ENCODE results near the gene OR2C3. TPM values are rescaled to one million over a fixed set of nuclear protein-coding genes. Genes with fewer than 3 reads are reported as not detected.

OR2C3 gene
- total RNA-seq, 1 donor from 2014 or later, result not detected

- H3K4me1 Mint-ChIP-seq (ENCODE audit: low read depth), result no peaks in the 10 kb centered on the region
- H3K27ac Mint-ChIP-seq, result no peak overlapping the region
- no peaks in the 10 kb centered on the region for H3K27me3 Mint-ChIP-seq
- no peak overlapping the region for H3K4me3 Mint-ChIP-seq (ENCODE audit: low read depth)
- DNase-seq (ENCODE audit: low spot score, unreplicated experiment), result no peak
- H3K36me3 Mint-ChIP-seq (ENCODE audit: insufficient read depth), result no peaks in the 10 kb centered on the region
- TF ChIP-seq CTCF (IDR thresholded peaks at IDR 0.05; ENCODE audit: unreplicated experiment), result no peak
- no peaks in the 10 kb centered on the region for H3K9me3 Mint-ChIP-seq (ENCODE audit: low read depth)
Observed at GRCh38 chr1:247538561-247538960, 2.3 kb upstream of the OR2C3 start.

- Mint-ChIP-seq H3K36me3 (ENCODE audit: insufficient read depth) (no peaks in the 10 kb centered on the region), H3K27ac (no peak overlapping the region), H3K4me1 (ENCODE audit: low read depth) (no peaks in the 10 kb centered on the region), H3K4me3 (ENCODE audit: low read depth) (no peak overlapping the region), H3K27me3 (no peaks in the 10 kb centered on the region), H3K9me3 (ENCODE audit: low read depth) (no peaks in the 10 kb centered on the region)
- no peak for DNase-seq (ENCODE audit: low spot score, unreplicated experiment)
- no peak for TF ChIP-seq CTCF (IDR thresholded peaks at IDR 0.05; ENCODE audit: unreplicated experiment)
Observed at GRCh38 chr1:247535402-247535801, 838 bp downstream of the OR2C3 start.

- no peak for DNase-seq (ENCODE audit: low spot score, unreplicated experiment)
- no peak overlapping the region for H3K4me3 Mint-ChIP-seq (ENCODE audit: low read depth)
- H3K27ac Mint-ChIP-seq, result no peak overlapping the region
- no peak for TF ChIP-seq CTCF (IDR thresholded peaks at IDR 0.05; ENCODE audit: unreplicated experiment)
- H3K9me3 Mint-ChIP-seq (ENCODE audit: low read depth), result no peaks in the 10 kb centered on the region
- no peaks in the 10 kb centered on the region for H3K36me3 Mint-ChIP-seq (ENCODE audit: insufficient read depth)
- no peaks in the 10 kb centered on the region for H3K27me3 Mint-ChIP-seq
- no peaks in the 10 kb centered on the region for H3K4me1 Mint-ChIP-seq (ENCODE audit: low read depth)
Observed at GRCh38 chr1:247531937-247532336, 4.3 kb downstream of the OR2C3 start.

GRCh38 chr1:247530785-247531184 is 5.5 kb downstream of the OR2C3 start:
- no peak overlapping the region for H3K27ac Mint-ChIP-seq
- no peak for TF ChIP-seq CTCF (IDR thresholded peaks at IDR 0.05; ENCODE audit: unreplicated experiment)
- H3K9me3 Mint-ChIP-seq (ENCODE audit: low read depth), result no peaks in the 10 kb centered on the region
- H3K4me3 Mint-ChIP-seq (ENCODE audit: low read depth), result no peak overlapping the region
- DNase-seq (ENCODE audit: low spot score, unreplicated experiment), result no peak
- H3K27me3 Mint-ChIP-seq, result no peaks in the 10 kb centered on the region
- H3K4me1 Mint-ChIP-seq (ENCODE audit: low read depth), result no peaks in the 10 kb centered on the region
- H3K36me3 Mint-ChIP-seq (ENCODE audit: insufficient read depth), result no peaks in the 10 kb centered on the region

GRCh38 chr1:247529771-247530355 is 6.4 kb downstream of the OR2C3 start:
- H3K27me3 Mint-ChIP-seq, result no peaks in the 10 kb centered on the region
- H3K4me1 Mint-ChIP-seq (ENCODE audit: low read depth), result no peaks in the 10 kb centered on the region
- no peak overlapping the region for H3K4me3 Mint-ChIP-seq (ENCODE audit: low read depth)
- H3K9me3 Mint-ChIP-seq (ENCODE audit: low read depth), result no peaks in the 10 kb centered on the region
- no peak for TF ChIP-seq CTCF (IDR thresholded peaks at IDR 0.05; ENCODE audit: unreplicated experiment)
- no peaks in the 10 kb centered on the region for H3K36me3 Mint-ChIP-seq (ENCODE audit: insufficient read depth)
- no peak for DNase-seq (ENCODE audit: low spot score, unreplicated experiment)
- H3K27ac Mint-ChIP-seq, result no peak overlapping the region

All from progenitor cell of endocrine pancreas (in vitro differentiated cells).